CD4-positive, alpha-beta T cell treated with Interleukin-6 at 100 ng/mL for 8 hours (primary cell): ENCODE data around the gene SARS2.
"Not testable (repeated sequence)": the region's sequence is repeated elsewhere in the genome, so short reads cannot be mapped to it uniquely, and the experiment has no call there.

Experiments used
- DNase-seq: peaks from one replicate; pipeline ENCODE4 v3.0.0-alpha.2; 2020; ENCODE audit warnings: mixed read lengths, low spot score

SARS2 gene

GRCh38 chr19:38946229-38947010, 15.9 kb upstream of the SARS2 start:
- no peak for DNase-seq

GRCh38 chr19:38945562-38946228, 15.1 kb upstream of the SARS2 start:
- DNase-seq = no peak

GRCh38 chr19:38944981-38945506, 14.5 kb upstream of the SARS2 start:
- DNase-seq = no peak

- DNase-seq = no peak
These were observed 12.1 kb upstream of the SARS2 start for GRCh38 chr19:38942471-38943181.

- DNase-seq = no peak
These were observed 11.4 kb upstream of the SARS2 start for GRCh38 chr19:38941979-38942378.

GRCh38 chr19:38941466-38941865, 10.9 kb upstream of the SARS2 start:
- not testable (repeated sequence) for DNase-seq

GRCh38 chr19:38939957-38940356, 9.4 kb upstream of the SARS2 start:
- no peak for DNase-seq

GRCh38 chr19:38933544-38933943, 3.0 kb upstream of the SARS2 start:
- DNase-seq = no peak

GRCh38 chr19:38932425-38933179, 2.0 kb upstream of the SARS2 start:
- DNase-seq = peak; percentile 37

- DNase-seq = no peak
These were observed 894 bp upstream of the SARS2 start for GRCh38 chr19:38931521-38931793.

GRCh38 chr19:38930776-38931520, 385 bp upstream of the SARS2 start, which contains the start of gene MRPS12:
Gene MRPS12, plus strand, starts transcription at chr19:38930944. Its CDS starts 351 bp downstream, at chr19:38931295.
- peak; percentile 99 for DNase-seq

GRCh38 chr19:38928391-38929001, 2.1 kb downstream of the SARS2 start:
- DNase-seq = no peak

GRCh38 chr19:38924388-38924787, 6.2 kb downstream of the SARS2 start:
- DNase-seq = peak; percentile 8

- DNase-seq = no peak
These were observed 8.1 kb downstream of the SARS2 start for GRCh38 chr19:38922482-38922881.

GRCh38 chr19:38921420-38922274, 8.9 kb downstream of the SARS2 start:
- DNase-seq = no peak

- DNase-seq = no peak
These were observed 9.8 kb downstream of the SARS2 start for GRCh38 chr19:38920602-38921419.

GRCh38 chr19:38919837-38920601, 10.5 kb downstream of the SARS2 start:
- DNase-seq = no peak

GRCh38 chr19:38918526-38918925, 12.0 kb downstream of the SARS2 start:
- DNase-seq = no peak
